DND-41 (cell line): ENCODE results near the gene OCA2.

ENCODE experiments used
- ATAC-seq: fragments of 200-7000 bp; cut with Tn5 transposase; 3 replicates; pipeline ENCODE4 v1.9.1; 2021; ENCODE audit warnings: low read depth; ENCODE audit not compliant: insufficient read depth
- DNase-seq: peaks from one replicate; pipeline ENCODE4 v3.0.0-alpha.2; 2020
- H2AFZ ChIP-seq: 2 replicates; pipeline ENCODE4 v1.6.0; 2012; ENCODE audit warnings: low read depth, low read length
- H3K27ac ChIP-seq: 2 replicates; pipeline ENCODE4 v1.5.1; 2012; ENCODE audit warnings: low read length, inconsistent platforms
- H3K27me3 ChIP-seq: fragments of 200-600 bp; sonication (generic); 2 replicates; pipeline ENCODE4 v1.6.0; 2012; ENCODE audit warnings: low read length, mild to moderate bottlenecking, inconsistent platforms; ENCODE audit not compliant: insufficient read depth, poor library complexity
- H3K36me3 ChIP-seq: 2 replicates; pipeline ENCODE4 v1.5.1; 2012; ENCODE audit warnings: low read length, inconsistent platforms; ENCODE audit not compliant: insufficient read depth
- H3K4me1 ChIP-seq: 2 replicates; pipeline ENCODE4 v1.5.1; 2012; ENCODE audit warnings: mild to moderate bottlenecking, low read length; ENCODE audit not compliant: insufficient read depth
- H3K4me2 ChIP-seq: 2 replicates; pipeline ENCODE4 v1.6.0; 2012; ENCODE audit warnings: mild to moderate bottlenecking, moderate library complexity, low read length, inconsistent platforms; ENCODE audit not compliant: insufficient read depth
- H3K4me3 ChIP-seq, 2 experiments: fragments of 200-600 bp in 1 of 2; shearing (Covaris generic) in 1 of 2; 2 replicates each; pipeline ENCODE4 v1.5.1; 2012 to 2016; ENCODE audit warnings: inconsistent platforms in 2 of 2, low read length in 2 of 2, mild to moderate bottlenecking in 2 of 2, low read depth in 1 of 2, moderate library complexity in 1 of 2
- H3K79me2 ChIP-seq: 2 replicates; pipeline ENCODE4 v1.6.0; 2012; ENCODE audit warnings: low read length, inconsistent platforms; ENCODE audit not compliant: insufficient read depth
- H3K9ac ChIP-seq: 2 replicates; pipeline ENCODE4 v1.6.0; 2012; ENCODE audit warnings: low read depth, mild to moderate bottlenecking, inconsistent platforms, low read length, moderate library complexity
- H3K9me3 ChIP-seq: 2 replicates; pipeline ENCODE4 v1.5.1; 2012; ENCODE audit warnings: low read length, moderate library complexity, mild to moderate bottlenecking, inconsistent platforms; ENCODE audit not compliant: insufficient read depth, severe bottlenecking
- H4K20me1 ChIP-seq: 2 replicates; pipeline ENCODE4 v1.6.0; 2012; ENCODE audit warnings: low read length; ENCODE audit not compliant: insufficient read depth
- EZH2 ChIP-seq: IDR thresholded peaks from 3 replicates; pipeline ENCODE4 v1.6.1; 2012; ENCODE audit warnings: borderline replicate concordance, low read depth, mild to moderate bottlenecking, moderate library complexity, low read length, inconsistent platforms; ENCODE audit not compliant: severe bottlenecking
- TF ChIP-seq, protein P1 (sequence below): IDR thresholded peaks from 2 replicates; pipeline ENCODE4 v1.5.1; 2012; ENCODE audit warnings: borderline replicate concordance, low read length, moderate library complexity, mild to moderate bottlenecking; ENCODE audit not compliant: poor library complexity, severe bottlenecking; ENCODE audit errors: extremely low read depth

OCA2 gene

DNA sequence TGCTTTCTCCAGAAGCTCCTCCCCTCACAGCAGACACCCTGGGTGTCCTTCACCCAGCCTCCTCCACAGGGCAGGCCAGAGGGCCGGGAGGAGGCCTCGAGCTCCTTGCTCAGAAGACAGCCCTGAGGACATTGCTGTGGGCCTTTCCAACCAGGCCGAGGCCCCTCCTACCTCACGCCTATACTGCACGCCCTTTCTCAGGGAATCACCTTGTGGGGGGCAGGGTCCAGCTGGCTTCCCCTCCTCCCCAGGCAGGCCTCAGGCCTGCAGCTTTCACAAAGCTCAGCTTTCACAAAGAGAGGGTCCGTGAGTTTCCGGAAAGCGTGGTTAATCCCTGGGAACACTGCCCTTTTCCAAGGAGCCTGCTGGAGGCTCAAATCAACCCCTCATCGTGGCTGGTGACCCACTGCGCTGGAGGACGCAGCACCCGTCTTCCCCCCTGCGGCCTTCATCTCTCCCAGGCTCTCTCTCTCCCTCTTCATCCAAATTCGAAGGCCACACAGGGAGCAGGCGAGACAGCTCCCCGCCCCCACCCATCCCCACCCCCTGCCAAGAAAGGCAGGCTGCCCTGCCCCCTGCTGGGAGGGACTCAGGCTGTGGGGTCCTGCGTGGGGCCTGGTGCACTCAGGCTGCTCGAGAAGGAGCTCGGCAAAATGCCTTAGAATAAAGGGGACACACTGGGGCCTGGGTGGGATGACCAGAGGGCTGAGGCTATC lies 79.4 kb downstream of the OCA2 start:
- no peaks in the 10 kb centered on the region for H3K27me3 ChIP-seq
- ATAC-seq (no peak), DNase-seq (no peak)
- H3K36me3 ChIP-seq = no peaks in the 10 kb centered on the region
- H3K27ac ChIP-seq = no peak overlapping the region
- H3K4me1 ChIP-seq = no peaks in the 10 kb centered on the region
- no peak overlapping the region for H3K4me2 ChIP-seq
- TF ChIP-seq EZH2 = no peak
- TF ChIP-seq, protein P1, sequence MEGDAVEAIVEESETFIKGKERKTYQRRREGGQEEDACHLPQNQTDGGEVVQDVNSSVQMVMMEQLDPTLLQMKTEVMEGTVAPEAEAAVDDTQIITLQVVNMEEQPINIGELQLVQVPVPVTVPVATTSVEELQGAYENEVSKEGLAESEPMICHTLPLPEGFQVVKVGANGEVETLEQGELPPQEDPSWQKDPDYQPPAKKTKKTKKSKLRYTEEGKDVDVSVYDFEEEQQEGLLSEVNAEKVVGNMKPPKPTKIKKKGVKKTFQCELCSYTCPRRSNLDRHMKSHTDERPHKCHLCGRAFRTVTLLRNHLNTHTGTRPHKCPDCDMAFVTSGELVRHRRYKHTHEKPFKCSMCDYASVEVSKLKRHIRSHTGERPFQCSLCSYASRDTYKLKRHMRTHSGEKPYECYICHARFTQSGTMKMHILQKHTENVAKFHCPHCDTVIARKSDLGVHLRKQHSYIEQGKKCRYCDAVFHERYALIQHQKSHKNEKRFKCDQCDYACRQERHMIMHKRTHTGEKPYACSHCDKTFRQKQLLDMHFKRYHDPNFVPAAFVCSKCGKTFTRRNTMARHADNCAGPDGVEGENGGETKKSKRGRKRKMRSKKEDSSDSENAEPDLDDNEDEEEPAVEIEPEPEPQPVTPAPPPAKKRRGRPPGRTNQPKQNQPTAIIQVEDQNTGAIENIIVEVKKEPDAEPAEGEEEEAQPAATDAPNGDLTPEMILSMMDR = no peak
- H3K4me3 ChIP-seq = no peak overlapping the region
- no peaks in the 10 kb centered on the region for H4K20me1 ChIP-seq
- no peak overlapping the region for H3K9ac ChIP-seq
- H3K79me2 ChIP-seq = no peaks in the 10 kb centered on the region
- no peaks in the 10 kb centered on the region for H3K9me3 ChIP-seq
- no peak overlapping the region for H2AFZ ChIP-seq

DNA sequence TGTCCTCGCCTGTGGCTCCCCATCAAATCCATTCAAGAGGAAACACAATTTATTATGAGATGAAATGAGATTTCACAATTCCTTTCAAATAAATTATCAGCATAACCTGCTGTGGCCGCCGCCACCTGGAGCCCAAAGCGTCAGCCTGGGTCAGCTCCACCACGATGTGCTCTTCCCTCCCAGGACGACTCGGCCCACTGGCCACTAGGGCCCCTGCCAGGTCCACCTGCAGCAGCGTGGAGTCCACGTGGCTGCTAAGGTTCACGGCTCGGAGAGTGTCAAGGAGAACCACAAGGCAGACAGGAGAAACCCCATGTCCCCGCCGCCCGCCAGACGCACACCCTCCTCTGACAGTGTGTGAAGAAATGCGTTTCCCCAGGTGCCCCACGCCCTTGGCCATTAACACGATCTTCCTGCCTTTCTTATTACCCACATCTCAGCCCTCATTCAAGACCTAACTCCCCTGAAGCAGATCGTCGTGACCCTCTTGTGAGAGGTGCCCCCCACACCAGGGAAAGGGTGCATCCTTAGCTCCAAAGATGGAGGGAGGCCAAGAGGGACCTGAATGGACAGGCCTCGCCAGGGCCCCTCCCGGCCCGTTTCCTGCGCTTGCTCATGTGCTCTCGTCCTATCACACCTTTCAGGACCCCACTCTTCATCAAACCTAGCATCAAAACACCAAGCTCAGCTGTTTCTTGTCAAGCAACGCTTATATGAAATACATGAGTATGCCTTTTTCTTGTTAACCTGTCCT lies 80.6 kb downstream of the OCA2 start:
- no peaks in the 10 kb centered on the region for H3K4me1 ChIP-seq
- no peaks in the 10 kb centered on the region for H3K9me3 ChIP-seq
- H3K27me3 ChIP-seq = no peaks in the 10 kb centered on the region
- H3K36me3 ChIP-seq = no peaks in the 10 kb centered on the region
- DNase-seq (no peak), ATAC-seq (no peak)
- H2AFZ ChIP-seq = no peak overlapping the region
- no peak overlapping the region for H3K4me3 ChIP-seq
- H3K27ac ChIP-seq = no peak overlapping the region
- H3K9ac ChIP-seq = no peak overlapping the region
- H3K4me2 ChIP-seq = no peak overlapping the region
- H4K20me1 ChIP-seq = no peaks in the 10 kb centered on the region
- H3K79me2 ChIP-seq = no peaks in the 10 kb centered on the region
- TF ChIP-seq, protein P1 = no peak
- no peak for TF ChIP-seq EZH2

DNA sequence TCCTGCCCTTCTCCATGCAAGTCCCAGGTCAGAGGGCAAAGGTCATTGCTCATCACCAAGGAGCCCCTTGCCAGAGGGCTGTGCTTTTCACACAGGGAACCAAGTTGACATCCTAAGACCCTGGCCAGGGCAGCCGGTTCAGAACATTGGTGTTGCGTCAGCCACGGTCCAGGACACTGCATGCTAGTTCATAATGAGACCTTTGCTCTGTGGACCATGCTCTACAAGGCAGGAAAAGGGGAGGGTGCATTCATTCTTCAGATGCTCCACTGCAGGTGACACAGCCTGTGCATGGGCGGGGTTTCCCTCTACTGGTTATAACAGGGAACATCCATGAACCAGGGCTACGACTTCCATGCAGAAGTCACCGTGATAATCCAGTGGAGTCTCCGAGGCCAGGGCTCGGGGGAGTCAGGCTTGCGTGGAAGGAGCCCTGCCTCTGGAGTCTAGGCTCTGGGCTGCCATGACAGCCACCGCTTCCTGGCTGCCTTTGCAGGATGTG lies 81.6 kb downstream of the OCA2 start:
- DNase-seq (no peak), ATAC-seq (no peak)
- H3K9me3 ChIP-seq = no peaks in the 10 kb centered on the region
- H3K27ac ChIP-seq = no peak overlapping the region
- TF ChIP-seq, protein P1 = peak; percentile 10
- no peak for TF ChIP-seq EZH2
- H3K9ac ChIP-seq = no peak overlapping the region
- H3K4me2 ChIP-seq = no peak overlapping the region
- no peaks in the 10 kb centered on the region for H3K27me3 ChIP-seq
- H3K4me1 ChIP-seq = no peaks in the 10 kb centered on the region
- no peaks in the 10 kb centered on the region for H3K36me3 ChIP-seq
- H4K20me1 ChIP-seq = no peaks in the 10 kb centered on the region
- H3K4me3 ChIP-seq = no peak overlapping the region
- no peak overlapping the region for H2AFZ ChIP-seq
- no peaks in the 10 kb centered on the region for H3K79me2 ChIP-seq
